ENCODE results near the gene RARA.

Gene RARA

DNA sequence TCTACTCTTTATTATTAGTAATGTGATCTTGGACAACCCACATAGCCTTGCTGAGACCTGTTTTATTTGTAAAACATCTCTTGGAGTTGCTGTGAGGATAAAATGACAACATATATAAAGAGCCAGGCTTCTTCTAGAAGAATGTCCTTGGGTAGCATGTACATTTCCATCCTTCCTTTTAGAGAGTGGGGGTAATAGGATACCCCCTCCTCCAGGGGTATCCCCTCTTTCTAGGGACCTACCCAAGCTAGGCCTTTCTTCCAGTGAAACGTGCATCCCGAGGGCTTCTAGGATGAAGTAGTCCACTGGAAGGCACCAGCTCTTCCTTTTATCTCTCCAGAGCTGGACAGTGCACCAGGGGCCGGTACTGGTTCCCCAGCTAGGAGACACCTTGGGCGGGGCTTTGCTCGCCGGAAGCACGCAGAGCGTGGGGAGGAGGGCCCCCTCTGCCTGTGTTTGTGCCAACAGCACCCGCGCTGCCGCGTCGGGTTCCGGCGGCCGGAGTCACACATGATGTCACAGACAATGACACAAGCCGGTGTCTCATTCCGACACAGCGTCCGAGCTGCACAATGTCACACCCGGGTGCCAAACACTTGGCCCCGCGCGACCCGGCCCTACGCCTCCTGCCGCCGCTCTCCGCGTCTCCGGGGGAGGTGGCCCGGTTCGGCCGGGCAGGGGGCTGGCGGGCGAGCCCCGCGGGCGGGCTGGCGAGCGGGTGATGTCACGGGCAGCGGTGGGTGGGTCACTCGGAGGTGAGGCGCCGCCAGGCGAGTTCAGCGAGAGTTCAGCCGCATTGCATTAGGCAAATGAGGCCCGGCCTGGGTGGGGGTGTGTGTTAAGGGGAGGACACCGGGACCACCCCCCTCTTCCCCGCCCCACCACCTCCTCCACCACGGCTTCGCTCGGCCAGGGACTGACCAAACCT, 32.2 kb downstream of the RARA start:
- Histone ChIP-seq H3K27ac (peak overlapping the region; percentile 75 to 91 (median 80)), H4K20me1 (peaks cover 0 to 62% (median 30%) of the 10 kb centered on the region in 11 experiments; a peak in 13 of 22 replicates), H3K4me2 (peak overlapping the region; percentile 92 to 100 (median 99)), H3K4me1 (peaks cover 76 to 91% (median 86%) of the 10 kb centered on the region in 10 experiments), H3K36me3 (peaks cover 0 to 25% (median 0%) of the 10 kb centered on the region in 11 experiments; a peak in 4 of 22 replicates), H3K9me3 (replicated peaks in 1 of 11) (0 out of 22 replicates have a peak, but pooled peaks cover 0 to 4% (median 0%) of the 10 kb centered on the region in 11 experiments), H3K27me3 (no peaks in the 10 kb centered on the region), H3K4me3 (peak overlapping the region; percentile 75 to 96 (median 83)), H3K9ac (peak overlapping the region; percentile 76 to 94 (median 85))
- peak in 1 of 11 experiments; percentile 52; a peak in 1 of 22 replicates for TF ChIP-seq Cebpa-rat (IDR thresholded peaks at IDR 0.05)

DNA sequence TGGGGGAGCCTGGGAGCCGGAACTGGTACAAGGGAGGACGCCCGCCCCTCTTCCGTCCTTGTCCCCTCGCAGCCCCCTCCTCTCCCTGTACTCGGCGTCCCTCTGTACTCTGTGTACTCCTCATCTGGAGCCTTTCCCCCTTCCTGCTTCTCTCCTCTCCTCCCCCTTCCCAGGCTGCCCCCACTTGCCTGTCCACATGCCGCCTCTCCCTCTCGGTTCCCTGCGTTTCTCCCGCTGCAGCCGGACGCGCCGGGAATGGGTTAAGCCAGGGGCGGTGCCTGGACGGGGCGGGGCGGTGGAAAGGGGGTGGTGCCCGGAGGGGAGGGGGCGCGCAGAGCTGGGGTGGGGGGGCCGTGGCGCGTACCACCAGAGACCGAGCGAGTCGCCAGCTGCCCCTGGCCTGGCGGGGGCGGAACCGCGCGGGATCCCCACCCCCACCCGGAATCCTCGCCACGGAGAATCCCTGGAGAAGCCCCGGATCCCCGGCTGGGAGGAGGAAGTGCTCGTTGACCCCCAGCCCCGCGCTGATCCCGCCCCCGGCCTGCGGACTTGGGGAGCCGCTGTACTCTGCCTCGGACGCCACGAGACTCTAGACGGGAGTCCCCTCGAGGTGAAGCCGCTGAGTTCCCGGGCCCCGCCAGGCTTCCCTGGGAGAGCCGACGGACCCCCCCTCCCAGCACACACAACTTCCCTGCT, 33.0 kb downstream of the RARA start:
- peaks cover 0 to 22% (median 0%) of the 10 kb centered on the region in 11 experiments; a peak in 4 of 22 replicates for H3K36me3 ChIP-seq
- no peak for TF ChIP-seq Cebpa-rat (IDR thresholded peaks at IDR 0.05)
- peak overlapping the region; percentile 92 to 100 (median 99) for H3K4me2 ChIP-seq
- H3K27me3 ChIP-seq: no peaks in the 10 kb centered on the region
- peak overlapping the region; percentile 75 to 91 (median 80) for H3K27ac ChIP-seq
- H3K9ac ChIP-seq: peak overlapping the region; percentile 76 to 94 (median 85)
- peaks cover 0 to 70% (median 34%) of the 10 kb centered on the region in 11 experiments; a peak in 13 of 22 replicates for H4K20me1 ChIP-seq
- H3K4me1 ChIP-seq: peaks cover 76 to 92% (median 88%) of the 10 kb centered on the region in 10 experiments
- H3K4me3 ChIP-seq: peak overlapping the region; percentile 75 to 96 (median 83)
- H3K9me3 ChIP-seq (replicated peaks in 1 of 11): 0 out of 22 replicates have a peak, but pooled peaks cover 0 to 4% (median 0%) of the 10 kb centered on the region in 11 experiments

DNA sequence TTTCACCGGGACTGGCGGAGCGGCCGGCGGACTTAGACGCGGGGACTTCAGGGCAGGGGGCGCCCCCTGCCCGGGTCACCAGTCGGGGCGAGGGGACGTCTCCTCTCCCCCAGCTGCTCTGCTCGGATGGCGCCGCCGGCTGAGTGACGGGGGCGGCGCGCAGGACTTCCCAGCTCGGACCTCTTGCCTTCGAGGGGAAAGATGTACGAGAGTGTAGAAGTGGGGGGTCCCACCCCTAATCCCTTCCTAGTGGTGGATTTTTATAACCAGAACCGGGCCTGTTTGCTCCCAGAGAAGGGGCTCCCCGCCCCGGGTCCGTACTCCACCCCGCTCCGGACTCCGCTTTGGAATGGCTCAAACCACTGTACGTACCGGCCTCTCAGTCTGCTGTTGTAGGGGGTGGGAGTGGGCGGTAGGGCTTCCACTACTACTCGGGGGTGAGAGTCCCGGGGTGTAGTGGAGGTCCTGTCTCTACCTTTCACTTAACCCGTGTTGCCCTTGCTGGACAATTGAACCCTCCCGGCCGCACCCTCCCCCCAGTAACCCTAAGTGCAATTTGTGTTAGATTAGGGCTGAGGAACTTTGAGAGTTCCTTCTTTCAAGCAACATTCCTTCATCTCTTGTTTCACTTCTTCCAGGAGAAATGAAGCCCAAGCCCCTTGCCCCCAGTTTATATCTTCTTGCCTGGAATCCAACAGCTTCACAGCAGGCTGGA, 33.7 kb downstream of the RARA start:
- Histone ChIP-seq H3K9ac (peak overlapping the region; percentile 76 to 94 (median 85)), H3K9me3 (replicated peaks in 1 of 11) (0 out of 22 replicates have a peak, but pooled peaks cover 0 to 4% (median 0%) of the 10 kb centered on the region in 11 experiments), H3K4me1 (peaks cover 76 to 92% (median 88%) of the 10 kb centered on the region in 10 experiments), H3K4me2 (peak overlapping the region; percentile 92 to 100 (median 99)), H3K36me3 (peaks cover 0 to 19% (median 0%) of the 10 kb centered on the region in 11 experiments; a peak in 4 of 22 replicates), H4K20me1 (peaks cover 0 to 76% (median 37%) of the 10 kb centered on the region in 11 experiments; a peak in 13 of 22 replicates), H3K27ac (peak overlapping the region; percentile 75 to 91 (median 80)), H3K4me3 (peak overlapping the region; percentile 75 to 96 (median 83)), H3K27me3 (no peaks in the 10 kb centered on the region)
- TF ChIP-seq Cebpa-rat (IDR thresholded peaks at IDR 0.05): no peak

GRCh38 chr17:40343219-40344119, 34.5 kb downstream of the RARA start:
- Histone ChIP-seq H3K36me3 (peaks cover 0 to 16% (median 2%) of the 10 kb centered on the region in 11 experiments; a peak in 11 of 22 replicates), H3K4me3 (peak overlapping the region; percentile 75 to 96 (median 83)), H3K4me1 (peaks cover 76 to 92% (median 88%) of the 10 kb centered on the region in 10 experiments), H3K27ac (peak overlapping the region; percentile 75 to 91 (median 80); a peak in 21 of 22 replicates), H3K9ac (peak overlapping the region; percentile 76 to 94 (median 85)), H4K20me1 (peaks cover 3 to 84% (median 44%) of the 10 kb centered on the region in 11 experiments; a peak in 15 of 22 replicates), H3K27me3 (no peaks in the 10 kb centered on the region), H3K9me3 (replicated peaks in 1 of 11) (no peaks in the 10 kb centered on the region), H3K4me2 (peak overlapping the region; percentile 92 to 100 (median 99))
- TF ChIP-seq Cebpa-rat (IDR thresholded peaks at IDR 0.05): peak in 3 of 11 experiments; percentile 44 to 68 (median 49); a peak in 3 of 22 replicates

DNA sequence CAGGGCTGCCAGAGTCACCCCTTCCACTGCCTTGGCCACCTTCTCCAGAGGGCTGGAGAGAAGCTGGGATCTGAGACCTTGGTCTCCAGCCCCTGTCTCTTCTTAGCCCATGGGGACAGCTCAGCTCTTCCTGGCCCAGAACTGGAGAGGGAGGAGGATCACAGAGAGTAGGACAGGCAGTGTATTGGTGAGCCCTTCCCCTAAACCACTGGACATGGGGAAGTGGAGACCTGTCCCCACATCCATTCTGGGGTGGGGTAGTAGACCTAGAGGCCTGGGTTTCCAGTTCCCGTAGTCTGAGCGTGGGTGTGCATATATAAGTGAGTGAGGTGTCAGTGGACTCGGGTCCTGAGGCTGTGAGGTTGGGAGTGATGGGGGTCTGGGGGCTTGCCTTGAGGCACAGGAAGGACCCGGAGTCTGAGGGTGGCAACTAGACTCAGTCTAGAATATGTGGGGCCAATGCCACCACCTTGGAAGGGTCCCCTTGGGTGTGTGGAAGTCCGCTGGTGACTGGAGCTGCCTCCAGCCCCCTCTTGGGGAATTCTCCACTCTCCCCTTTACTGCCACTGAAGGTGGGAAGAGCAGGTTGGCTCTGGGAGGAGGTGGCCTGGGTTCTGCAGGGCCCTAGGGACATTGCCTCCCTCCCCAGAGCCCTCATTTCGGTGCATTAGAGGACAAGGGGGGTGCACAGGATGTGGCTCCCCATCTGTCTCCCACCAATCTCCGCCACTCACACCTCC, 35.6 kb downstream of the RARA start:
- peaks cover 2 to 27% (median 12%) of the 10 kb centered on the region in 11 experiments; a peak in 21 of 22 replicates for H3K36me3 ChIP-seq
- H4K20me1 ChIP-seq: peaks cover 14 to 88% (median 48%) of the 10 kb centered on the region in 11 experiments; a peak in 16 of 22 replicates
- H3K4me2 ChIP-seq: peak overlapping the region; percentile 92 to 100 (median 99)
- peak overlapping the region; percentile 74 to 91 (median 80); a peak in 21 of 22 replicates for H3K27ac ChIP-seq
- no peaks in the 10 kb centered on the region for H3K9me3 ChIP-seq (replicated peaks in 1 of 11)
- no peak for TF ChIP-seq Cebpa-rat (IDR thresholded peaks at IDR 0.05)
- H3K27me3 ChIP-seq: no peaks in the 10 kb centered on the region
- H3K9ac ChIP-seq: peak overlapping the region; percentile 76 to 94 (median 85)
- peaks cover 76 to 92% (median 88%) of the 10 kb centered on the region in 10 experiments for H3K4me1 ChIP-seq
- H3K4me3 ChIP-seq: peak overlapping the region; percentile 75 to 96 (median 83)

DNA sequence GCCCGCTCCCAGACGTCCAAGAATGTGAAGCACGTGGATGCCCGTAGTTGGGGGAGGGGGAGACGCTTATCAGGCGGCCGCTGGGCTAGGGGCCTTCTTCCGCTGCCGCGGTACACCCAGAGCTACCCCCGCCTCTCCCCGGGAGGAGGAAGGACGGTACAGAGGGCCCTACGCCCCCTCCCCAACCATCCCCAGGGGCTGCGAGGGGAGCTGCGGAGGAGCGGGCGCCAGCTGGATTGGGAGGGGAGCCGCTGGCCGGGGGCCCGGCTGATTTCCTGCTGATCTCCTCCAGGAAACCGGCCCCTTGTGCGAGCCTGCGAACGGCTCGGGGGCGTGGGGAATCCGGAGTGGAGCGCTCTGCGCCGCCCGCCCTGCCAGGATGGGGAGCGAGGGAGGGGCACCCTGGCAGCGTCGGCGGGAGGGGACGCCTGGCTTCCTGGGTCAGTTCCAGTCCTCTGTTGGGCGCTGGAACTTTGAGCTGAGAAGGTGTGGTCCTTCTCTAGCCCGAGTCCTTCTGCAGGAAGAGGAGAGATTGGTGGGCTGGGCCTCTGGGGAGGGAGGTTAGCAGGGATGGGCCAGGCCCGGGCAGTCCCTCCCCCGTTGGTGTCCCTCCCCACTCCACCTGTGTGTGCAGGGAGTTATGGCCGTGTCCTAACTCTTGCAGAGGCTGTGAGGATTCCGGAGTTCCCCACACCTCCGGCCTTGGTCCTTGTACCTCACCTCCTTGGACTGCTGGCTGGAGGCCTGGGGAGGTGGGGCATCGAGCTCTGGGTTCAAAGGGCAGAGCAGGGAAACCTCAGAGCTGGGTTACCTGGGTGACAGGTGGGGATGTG, 36.4 kb downstream of the RARA start:
- H3K9ac ChIP-seq: peak overlapping the region; percentile 76 to 94 (median 85)

More for the DNA sequence above, 36.4 kb downstream of the RARA start:
- Histone ChIP-seq H3K4me3 (peak overlapping the region; percentile 75 to 96 (median 83)), H3K4me2 (peak overlapping the region; percentile 92 to 100 (median 99)), H3K27me3 (no peaks in the 10 kb centered on the region), H4K20me1 (peaks cover 18 to 88% (median 49%) of the 10 kb centered on the region in 11 experiments; a peak in 16 of 22 replicates), H3K36me3 (peaks cover 7 to 29% (median 20%) of the 10 kb centered on the region in 11 experiments; a peak in 21 of 22 replicates), H3K4me1 (peaks cover 76 to 92% (median 88%) of the 10 kb centered on the region in 10 experiments), H3K27ac (peak overlapping the region; percentile 11 to 91 (median 80); a peak in 21 of 22 replicates), H3K9me3 (replicated peaks in 1 of 11) (no peaks in the 10 kb centered on the region)
- TF ChIP-seq Cebpa-rat (IDR thresholded peaks at IDR 0.05): no peak
